Loucy (cell line): ENCODE results near the gene CDH20.

ENCODE experiments used
- H2AFZ ChIP-seq: fragments of 200-600 bp; sonication (generic); 2 replicates; pipeline ENCODE4 v1.6.0; 2016; ENCODE audit warnings: antibody characterized with exemption, mild to moderate bottlenecking, low read length, moderate library complexity
- H3F3A ChIP-seq: fragments of 200-600 bp; 2 replicates; pipeline ENCODE4 v1.6.0; 2016; ENCODE audit warnings: antibody characterized with exemption, low read depth, mild to moderate bottlenecking
- H3K27me3 ChIP-seq: fragments of 200-600 bp; sonication (generic); 2 replicates; pipeline ENCODE4 v1.6.1; 2014; ENCODE audit warnings: low read length, mild to moderate bottlenecking; ENCODE audit not compliant: insufficient read depth, poor library complexity, severe bottlenecking
- H3K36me3 ChIP-seq: fragments of 200-600 bp; sonication (generic); 2 replicates; pipeline ENCODE4 v1.6.1; 2016; ENCODE audit warnings: low read length; ENCODE audit not compliant: insufficient read depth
- H3K4me1 ChIP-seq: fragments of 200-600 bp; sonication (generic); 2 replicates; pipeline ENCODE4 v1.5.1; 2014; ENCODE audit warnings: low read length, mild to moderate bottlenecking; ENCODE audit not compliant: insufficient read depth, poor library complexity, severe bottlenecking
- H3K4me2 ChIP-seq: fragments of 200-600 bp; sonication (generic); 2 replicates; pipeline ENCODE4 v1.6.0; 2014; ENCODE audit warnings: antibody characterized with exemption, low read length, low read depth, mild to moderate bottlenecking; ENCODE audit not compliant: poor library complexity, severe bottlenecking
- H3K4me3 ChIP-seq: fragments of 200-600 bp; sonication (generic); 2 replicates; pipeline ENCODE4 v1.5.1; 2014; ENCODE audit warnings: low read length, mild to moderate bottlenecking, mixed read lengths; ENCODE audit not compliant: poor library complexity, severe bottlenecking
- H3K79me2 ChIP-seq: fragments of 200-600 bp; sonication (generic); 2 replicates; pipeline ENCODE4 v1.6.1; 2014; ENCODE audit warnings: low read length; ENCODE audit not compliant: insufficient read depth
- H3K9ac ChIP-seq: fragments of 200-600 bp; sonication (generic); 2 replicates; pipeline ENCODE4 v1.6.0; 2014; ENCODE audit warnings: mild to moderate bottlenecking, low read depth, low read length, moderate library complexity; ENCODE audit not compliant: poor library complexity, severe bottlenecking
- H3K9me2 ChIP-seq: fragments of 200-600 bp; sonication (generic); replicated peaks from 2 replicates; pipeline ENCODE4 v1.6.1; 2016; ENCODE audit warnings: low read depth, low read length, mixed read lengths
- H3K9me3 ChIP-seq: fragments of 200-600 bp; sonication (generic); 2 replicates; pipeline ENCODE4 v1.6.1; 2014; ENCODE audit warnings: mild to moderate bottlenecking, antibody characterized with exemption, low read length, low read depth; ENCODE audit not compliant: insufficient read depth
- H4K20me1 ChIP-seq: fragments of 200-600 bp; sonication (generic); 2 replicates; pipeline ENCODE4 v1.6.0; 2014; ENCODE audit warnings: antibody characterized with exemption, low read length, mild to moderate bottlenecking; ENCODE audit not compliant: insufficient read depth, poor library complexity, severe bottlenecking
- EZH2phosphoT487 ChIP-seq: fragments of 200-600 bp; IDR thresholded peaks from 2 replicates; pipeline ENCODE4 v1.6.1; 2018; ENCODE audit warnings: antibody characterized with exemption, mild to moderate bottlenecking, moderate library complexity, borderline replicate concordance
- TF ChIP-seq, protein P1 (sequence below): fragments of 200-600 bp; sonication (generic); conservative IDR thresholded peaks from 2 replicates; pipeline ENCODE4 v1.5.1; 2014; ENCODE audit warnings: mild to moderate bottlenecking, antibody characterized with exemption, low read length

Gene CDH20

DNA sequence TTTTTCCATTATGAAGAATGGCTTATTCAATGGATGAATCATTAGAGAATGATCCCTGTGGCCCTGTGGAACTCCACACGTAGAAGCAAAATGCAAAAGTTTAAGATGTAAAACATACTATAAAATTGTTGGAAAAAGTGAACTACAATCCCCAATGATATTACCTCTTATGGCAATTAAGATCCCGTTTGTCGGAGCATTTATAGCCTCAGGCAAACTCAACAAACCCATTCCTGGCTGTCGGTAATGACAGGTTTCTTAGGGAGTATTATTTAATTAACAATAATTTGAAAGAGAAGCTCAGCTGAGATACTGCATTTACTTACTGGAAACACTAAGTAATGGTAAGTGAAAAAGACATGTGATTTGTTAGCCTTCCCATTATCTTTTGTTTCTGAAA is 138.3 kb downstream of the CDH20 start:
- Histone ChIP-seq H3K4me1 (no peaks in the 10 kb centered on the region), H4K20me1 (no peaks in the 10 kb centered on the region), H3K36me3 (no peaks in the 10 kb centered on the region), H3K9me3 (no peaks in the 10 kb centered on the region), H3F3A (no peaks in the 10 kb centered on the region), H3K4me3 (no peak overlapping the region), H3K79me2 (no peaks in the 10 kb centered on the region), H3K4me2 (no peak overlapping the region), H3K27me3 (no peaks in the 10 kb centered on the region), H2AFZ (no peak overlapping the region), H3K9ac (no peak overlapping the region), H3K9me2 (no peaks in the 10 kb centered on the region)
- TF ChIP-seq EZH2phosphoT487, result no peak
- TF ChIP-seq, protein P1, sequence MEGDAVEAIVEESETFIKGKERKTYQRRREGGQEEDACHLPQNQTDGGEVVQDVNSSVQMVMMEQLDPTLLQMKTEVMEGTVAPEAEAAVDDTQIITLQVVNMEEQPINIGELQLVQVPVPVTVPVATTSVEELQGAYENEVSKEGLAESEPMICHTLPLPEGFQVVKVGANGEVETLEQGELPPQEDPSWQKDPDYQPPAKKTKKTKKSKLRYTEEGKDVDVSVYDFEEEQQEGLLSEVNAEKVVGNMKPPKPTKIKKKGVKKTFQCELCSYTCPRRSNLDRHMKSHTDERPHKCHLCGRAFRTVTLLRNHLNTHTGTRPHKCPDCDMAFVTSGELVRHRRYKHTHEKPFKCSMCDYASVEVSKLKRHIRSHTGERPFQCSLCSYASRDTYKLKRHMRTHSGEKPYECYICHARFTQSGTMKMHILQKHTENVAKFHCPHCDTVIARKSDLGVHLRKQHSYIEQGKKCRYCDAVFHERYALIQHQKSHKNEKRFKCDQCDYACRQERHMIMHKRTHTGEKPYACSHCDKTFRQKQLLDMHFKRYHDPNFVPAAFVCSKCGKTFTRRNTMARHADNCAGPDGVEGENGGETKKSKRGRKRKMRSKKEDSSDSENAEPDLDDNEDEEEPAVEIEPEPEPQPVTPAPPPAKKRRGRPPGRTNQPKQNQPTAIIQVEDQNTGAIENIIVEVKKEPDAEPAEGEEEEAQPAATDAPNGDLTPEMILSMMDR, result no peak

DNA sequence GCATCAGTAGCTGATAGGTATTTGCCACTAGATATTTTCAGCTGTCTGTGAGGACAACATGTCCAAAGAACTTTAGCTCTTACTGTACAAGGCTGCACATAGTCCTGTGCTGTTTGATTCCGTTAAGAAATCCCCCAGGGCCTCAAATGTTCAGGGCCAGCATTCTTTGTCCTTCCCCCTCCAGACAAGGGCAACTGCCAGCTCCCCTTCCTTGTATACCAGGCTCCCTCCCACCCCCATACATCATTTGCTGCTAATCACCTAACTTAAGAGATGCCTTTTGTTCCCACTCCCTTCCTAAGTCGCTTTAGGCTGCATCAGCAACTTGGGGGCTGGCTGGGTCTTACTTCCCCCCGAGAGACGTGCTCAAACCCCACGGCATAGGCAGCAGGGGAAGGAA is 138.7 kb downstream of the CDH20 start:
- Histone ChIP-seq H3K4me2 (no peak overlapping the region), H3K4me3 (no peak overlapping the region), H3K9ac (no peak overlapping the region), H3K9me2 (no peaks in the 10 kb centered on the region), H3K9me3 (no peaks in the 10 kb centered on the region), H2AFZ (no peak overlapping the region), H3K36me3 (no peaks in the 10 kb centered on the region), H3K27me3 (no peaks in the 10 kb centered on the region), H4K20me1 (no peaks in the 10 kb centered on the region), H3K4me1 (no peaks in the 10 kb centered on the region), H3F3A (no peaks in the 10 kb centered on the region), H3K79me2 (no peaks in the 10 kb centered on the region)
- TF ChIP-seq, protein P1, result no peak
- no peak for TF ChIP-seq EZH2phosphoT487

DNA sequence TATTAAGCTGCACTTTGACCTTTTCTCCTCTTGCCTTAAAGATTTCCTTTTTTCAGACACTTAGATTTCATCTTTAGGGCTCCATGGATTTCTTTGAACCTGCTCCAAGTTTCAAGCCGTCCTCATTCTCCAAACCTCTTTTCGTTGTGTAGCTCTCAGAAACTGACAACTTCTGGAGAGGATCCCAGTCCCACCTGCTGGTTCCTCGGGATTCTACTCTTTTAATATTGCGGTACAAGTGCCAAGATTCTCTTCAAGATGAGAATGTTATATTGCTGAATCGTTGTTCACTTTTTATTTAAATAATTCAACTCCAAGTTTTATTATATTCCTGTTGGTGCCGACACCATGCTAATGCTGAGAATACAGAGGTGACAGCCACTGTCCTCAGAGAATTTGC is 141.1 kb downstream of the CDH20 start:
- no peak overlapping the region for H3K4me2 ChIP-seq

More for the DNA sequence above, 141.1 kb downstream of the CDH20 start:
- no peaks in the 10 kb centered on the region for H4K20me1 ChIP-seq
- no peak overlapping the region for H3K9ac ChIP-seq
- no peak overlapping the region for H2AFZ ChIP-seq
- no peaks in the 10 kb centered on the region for H3K4me1 ChIP-seq
- no peak for TF ChIP-seq EZH2phosphoT487
- TF ChIP-seq, protein P1, result no peak
- no peaks in the 10 kb centered on the region for H3K9me2 ChIP-seq
- H3K9me3 ChIP-seq, result no peaks in the 10 kb centered on the region
- H3K4me3 ChIP-seq, result no peak overlapping the region
- no peaks in the 10 kb centered on the region for H3K36me3 ChIP-seq
- no peaks in the 10 kb centered on the region for H3F3A ChIP-seq
- no peaks in the 10 kb centered on the region for H3K79me2 ChIP-seq
- H3K27me3 ChIP-seq, result no peaks in the 10 kb centered on the region
